GM19351 (cell line): ENCODE measurements around the gene RAD17.
A peak's percentile ranks its signal among the peaks of the same experiment; 100 is the strongest.
"Not testable (repeated sequence)": the region's sequence is repeated elsewhere in the genome, so short reads cannot be mapped to it uniquely, and the experiment has no call there.

Source experiments
- ATAC-seq: cut with Tn5 transposase; IDR thresholded peaks from one replicate; pipeline ENCODE4 v1.9.1; 2021; ENCODE audit warnings: mild to moderate bottlenecking, moderate library complexity; ENCODE audit not compliant: unreplicated experiment

RAD17 gene

GRCh38 chr5:69372394-69372793 lies 2.8 kb downstream of the RAD17 start:
- ATAC-seq = no peak

- peak; percentile 79 for ATAC-seq
These were observed 5.4 kb downstream of the RAD17 start for GRCh38 chr5:69374911-69375446.

- no peak for ATAC-seq
These were observed 8.8 kb downstream of the RAD17 start for GRCh38 chr5:69378376-69378775.

- ATAC-seq = no peak
These were observed 35.2 kb downstream of the RAD17 start for GRCh38 chr5:69404659-69405330.

- peak; percentile 72 for ATAC-seq
These were observed 45.4 kb downstream of the RAD17 start, which contains the start of gene MARVELD2 for GRCh38 chr5:69414885-69415583. MARVELD2 (plus strand) TSS chr5:69415116; CDS start chr5:69419386, 4,270 bp downstream.

- no peak for ATAC-seq
These were observed 46.0 kb downstream of the RAD17 start for GRCh38 chr5:69415584-69415958.

- no peak for ATAC-seq
These were observed 46.6 kb downstream of the RAD17 start for GRCh38 chr5:69416180-69416579.

- no peak for ATAC-seq
These were observed 47.1 kb downstream of the RAD17 start for GRCh38 chr5:69416699-69417098.

GRCh38 chr5:69418554-69418953 lies 48.9 kb downstream of the RAD17 start:
- no peak for ATAC-seq

GRCh38 chr5:69431424-69432303 lies 62.0 kb downstream of the RAD17 start:
- ATAC-seq = no peak

GRCh38 chr5:69432412-69433206 lies 63.0 kb downstream of the RAD17 start:
- ATAC-seq = no peak

- not testable (repeated sequence) for ATAC-seq
These were observed 65.8 kb downstream of the RAD17 start for GRCh38 chr5:69435276-69435884.

- ATAC-seq = no peak
These were observed 74.6 kb downstream of the RAD17 start for GRCh38 chr5:69444127-69444754.

- no peak for ATAC-seq
These were observed 79.9 kb downstream of the RAD17 start for GRCh38 chr5:69449511-69449910.

- no peak for ATAC-seq
These were observed 80.5 kb downstream of the RAD17 start for GRCh38 chr5:69450116-69450515.

GRCh38 chr5:69450527-69450926 lies 80.9 kb downstream of the RAD17 start:
- ATAC-seq = not testable (repeated sequence)

GRCh38 chr5:69451941-69452647 lies 82.5 kb downstream of the RAD17 start:
- ATAC-seq = no peak

- ATAC-seq = not testable (repeated sequence)
These were observed 83.9 kb downstream of the RAD17 start for GRCh38 chr5:69453487-69453886.
